ENCODE data around the gene KRT74. TPM values are rescaled to one million over a fixed set of nuclear protein-coding genes. Genes with fewer than 3 reads are reported as not detected.

KRT74 gene
- total and polyA plus RNA-seq, 2 of the 8 experiments (the other 6 are each of a cell fraction or from before 2014, with no cell fraction given), result not detected

DNA sequence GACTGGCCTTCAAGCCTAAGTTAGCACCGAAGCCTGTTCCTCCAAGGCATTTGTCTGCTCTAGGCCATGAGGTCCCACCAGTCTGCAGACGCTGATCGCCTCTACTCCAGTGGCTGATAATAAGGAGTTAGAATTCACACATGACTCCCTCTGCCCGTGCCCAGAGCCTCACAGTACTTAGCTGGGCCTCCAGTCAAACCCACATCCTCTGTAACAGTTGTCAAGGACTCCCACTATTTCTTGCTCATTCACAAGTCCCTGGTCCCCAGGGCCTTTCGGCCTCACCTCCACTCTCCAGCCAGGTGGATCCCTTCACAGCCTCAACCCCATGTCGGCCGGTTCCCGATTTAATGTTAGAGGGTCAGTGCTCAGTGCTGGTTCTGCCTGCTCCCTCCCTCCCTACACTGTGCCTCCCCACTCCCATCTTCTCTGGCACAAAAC lies 47.1 kb downstream of the KRT74 start:
- Histone ChIP-seq H3K4ac (replicated peaks; ENCODE audit: insufficient read length, low read depth, low read length) (no peak overlapping the region), H3K23me2 (ENCODE audit: low read depth, low read length) (no peaks in the 10 kb centered on the region), H3K4me2 (ENCODE audit: insufficient read depth in 1 of 2, low read depth in 2 of 2, low read length in 2 of 2) (no peak overlapping the region)

More for the DNA sequence above, 47.1 kb downstream of the KRT74 start:
- no peaks in the 10 kb centered on the region for H3K9me3 ChIP-seq (ENCODE audit: insufficient read depth in 2 of 2, low read depth in 1 of 2, low read length in 1 of 2)
- no peak overlapping the region for H2BK15ac ChIP-seq (ENCODE audit: low read length)
- H3K14ac ChIP-seq (ENCODE audit: insufficient read length), result no peak overlapping the region
- no peak overlapping the region for H3K18ac ChIP-seq (ENCODE audit: extremely low read depth, low read length)
- H4K91ac ChIP-seq (replicated peaks; ENCODE audit: insufficient read length, low read length), result no peak overlapping the region
- DNase-seq (ENCODE audit: low read depth in 1 of 2, low spot score in 2 of 2), result peak in 1 of 2 experiments; percentile 40
- no peak overlapping the region for H2BK5ac ChIP-seq (ENCODE audit: low read depth, low read length)
- H2BK12ac ChIP-seq (ENCODE audit: low read depth, low read length), result no peak overlapping the region
- no peak overlapping the region for H3K23ac ChIP-seq (ENCODE audit: insufficient read length)
- FAIRE-seq, result no peak
- no peak overlapping the region for H2AK5ac ChIP-seq (ENCODE audit: low read depth, low read length)
- TF ChIP-seq SP1 (IDR thresholded peaks at IDR 0.05; ENCODE audit: low read depth, low read length), result no peak
- no peak for TF ChIP-seq PHF8 (conservative IDR thresholded peaks at IDR 0.05; ENCODE audit: low read depth, low read length)
- TF ChIP-seq SIN3A (conservative IDR thresholded peaks at IDR 0.05 in 1 of 2, IDR thresholded peaks at IDR 0.05 in 1 of 2; ENCODE audit: low read depth in 1 of 2, low read length in 2 of 2), result no peak
- no peak for TF ChIP-seq SAP30 (IDR thresholded peaks at IDR 0.05; ENCODE audit: insufficient read depth, insufficient replicate concordance, low read length)
- no peak for TF ChIP-seq KDM4A (IDR thresholded peaks at IDR 0.05; ENCODE audit: low read depth, low read length, severe bottlenecking)
- TF ChIP-seq POLR2A (IDR thresholded peaks at IDR 0.05; ENCODE audit: control extremely low read depth in 1 of 2, low read depth in 2 of 2, low read length in 2 of 2), result no peak
- TF ChIP-seq JUN (IDR thresholded peaks at IDR 0.05; ENCODE audit: low read depth, low read length), result no peak
- no peak for TF ChIP-seq MAFK (IDR thresholded peaks at IDR 0.05; ENCODE audit: low read depth, low read length)
- TF ChIP-seq, protein P1, sequence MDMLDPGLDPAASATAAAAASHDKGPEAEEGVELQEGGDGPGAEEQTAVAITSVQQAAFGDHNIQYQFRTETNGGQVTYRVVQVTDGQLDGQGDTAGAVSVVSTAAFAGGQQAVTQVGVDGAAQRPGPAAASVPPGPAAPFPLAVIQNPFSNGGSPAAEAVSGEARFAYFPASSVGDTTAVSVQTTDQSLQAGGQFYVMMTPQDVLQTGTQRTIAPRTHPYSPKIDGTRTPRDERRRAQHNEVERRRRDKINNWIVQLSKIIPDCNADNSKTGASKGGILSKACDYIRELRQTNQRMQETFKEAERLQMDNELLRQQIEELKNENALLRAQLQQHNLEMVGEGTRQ (IDR thresholded peaks at IDR 0.05; ENCODE audit: low read length), result no peak
- no peak for TF ChIP-seq SIRT6 (IDR thresholded peaks at IDR 0.05; ENCODE audit: low read length)
- TF ChIP-seq BCL11A (IDR thresholded peaks at IDR 0.05; ENCODE audit: low read depth in 2 of 2, low read length in 2 of 2), result no peak
- H3K27ac ChIP-seq (ENCODE audit: low read depth, low read length), result no peak overlapping the region
- H3K56ac ChIP-seq (replicated peaks; ENCODE audit: insufficient read length, low read depth, low read length), result no peak overlapping the region
- H3K27me3 ChIP-seq (replicated peaks in 1 of 4; ENCODE audit: control insufficient read depth in 3 of 4, extremely low read depth in 1 of 4, insufficient read depth in 3 of 4, low read length in 3 of 4), result no peaks in the 10 kb centered on the region; a peak in 1 of 7 replicates
- no peak overlapping the region for H4K5ac ChIP-seq (ENCODE audit: insufficient read length, low read depth, low read length)
- H4K8ac ChIP-seq (ENCODE audit: extremely low read depth, insufficient read depth, low read length), result no peak overlapping the region
- no peaks in the 10 kb centered on the region for H3K36me3 ChIP-seq (ENCODE audit: control insufficient read depth in 2 of 4, insufficient read depth in 4 of 4, low read length in 3 of 4)
- H4K20me1 ChIP-seq (replicated peaks in 1 of 2; ENCODE audit: control insufficient read depth in 1 of 2, insufficient read depth in 2 of 2, low read length in 2 of 2), result no peaks in the 10 kb centered on the region
- WGBS, 2 experiments (ENCODE audit: extremely low coverage in 1 of 2, insufficient coverage in 1 of 2, insufficient read length in 1 of 2, insufficient replicate concordance in 2 of 2, low coverage in 1 of 2, low lambda C conversion rate in 2 of 2, missing lambda C conversion rate in 1 of 2), result 92% methylated on average over 8 of the region's 8 CpGs; no CpG with 5 or more reads in 1 of the 2 experiments
- no peaks in the 10 kb centered on the region for H3K79me2 ChIP-seq (ENCODE audit: control insufficient read depth in 1 of 2, insufficient read depth in 2 of 2, low read length in 2 of 2)
- no peak overlapping the region for H2BK120ac ChIP-seq (replicated peaks; ENCODE audit: low read depth, low read length)
- no peaks in the 10 kb centered on the region for H3K79me1 ChIP-seq (ENCODE audit: low read depth, low read length)
- ChIA-PET POLR2A (ENCODE audit: partially characterized antibody) (interaction anchor here (0.6 kb wide), 1 partner anchor 314 kb away, joined by 3 read pairs; no protein-coding TSS in a partner anchor), CTCF (ENCODE audit: partially characterized antibody) (no interaction called here)
- H2AFZ ChIP-seq (ENCODE audit: low read length), result no peak overlapping the region
- no peak overlapping the region for H2BK20ac ChIP-seq (ENCODE audit: low read length)
- H3K4me3 ChIP-seq (ENCODE audit: extremely low read depth in 1 of 4, insufficient read depth in 2 of 4, low read depth in 3 of 4, low read length in 4 of 4), result no peak overlapping the region
- H3K4me1 ChIP-seq (replicated peaks in 1 of 4; ENCODE audit: control insufficient read depth in 3 of 4, insufficient read depth in 4 of 4, low read length in 3 of 4), result peaks cover 0 to 1% (median 0%) of the 10 kb centered on the region in 4 experiments; a peak in 1 of 7 replicates
- no peak overlapping the region for H3K9ac ChIP-seq (replicated peaks in 1 of 4; ENCODE audit: extremely low read depth in 1 of 4, low read depth in 3 of 4, low read length in 3 of 4)
